T-helper 22 cell (primary cell): ENCODE data around the gene ANKMY1.
"Not testable (repeated sequence)": the region's sequence is repeated elsewhere in the genome, so short reads cannot be mapped to it uniquely, and the experiment has no call there.

Experiments
- DNase-seq: peaks from one replicate; pipeline ENCODE4 v3.0.0-alpha.2; 2020; ENCODE audit warnings: low read depth

The ANKMY1 gene

GRCh38 chr2:240555541-240556250 is 2.1 kb downstream of the ANKMY1 start:
- no peak for DNase-seq

- no peak for DNase-seq
Measured at GRCh38 chr2:240554767-240555493, 2.9 kb downstream of the ANKMY1 start.

DNA sequence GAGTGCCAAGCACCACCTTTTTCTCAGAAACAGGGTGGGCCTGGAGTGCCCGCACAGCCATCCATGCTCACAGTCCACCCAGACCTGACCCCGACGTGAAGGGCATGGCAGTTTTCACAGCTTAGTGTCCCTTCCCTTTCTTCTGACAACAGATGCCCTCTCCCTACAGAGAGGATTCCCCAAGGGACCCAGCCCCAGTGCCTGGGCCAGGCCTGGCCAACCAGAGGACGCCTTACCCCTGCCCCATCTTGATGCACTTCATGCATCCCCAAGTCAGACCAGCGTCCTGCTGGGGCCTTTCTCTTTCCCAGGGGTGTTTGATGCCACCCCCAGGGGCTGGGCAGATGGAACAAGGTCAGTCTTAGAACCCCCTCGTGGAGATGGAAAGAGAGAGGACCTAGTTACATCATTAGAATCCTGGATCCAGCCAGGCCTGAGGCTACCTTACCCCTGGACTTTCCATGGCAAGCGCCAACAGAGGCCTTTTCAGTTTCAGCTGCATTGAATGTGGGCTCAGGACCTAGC is 3.8 kb downstream of the ANKMY1 start:
- DNase-seq, result no peak

GRCh38 chr2:240551811-240552210 is 6.0 kb downstream of the ANKMY1 start:
- DNase-seq, result no peak

DNA sequence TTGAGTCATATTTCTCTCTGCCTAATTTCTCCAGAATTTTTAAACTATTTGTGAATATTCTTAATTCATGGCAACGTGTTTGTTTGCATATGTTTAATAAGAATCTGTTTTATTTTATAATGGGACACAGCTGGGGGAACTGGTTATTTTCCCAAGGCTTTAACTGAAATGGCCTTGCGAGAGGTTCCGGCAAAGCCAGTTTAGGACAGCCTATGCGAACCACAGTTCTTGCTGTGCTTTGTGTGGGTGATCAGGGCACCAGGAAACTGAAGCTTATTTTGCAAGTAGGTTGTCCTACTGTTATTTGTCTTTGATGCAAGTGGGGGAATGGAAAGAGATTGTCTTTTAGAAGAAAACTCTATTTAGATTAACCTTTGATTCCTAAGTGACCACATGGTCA is 6.5 kb downstream of the ANKMY1 start:
- no peak for DNase-seq

- DNase-seq, result no peak
Measured at GRCh38 chr2:240539906-240540305, 17.9 kb downstream of the ANKMY1 start.

- not testable (repeated sequence) for DNase-seq
Measured at GRCh38 chr2:240539101-240539500, 18.7 kb downstream of the ANKMY1 start.

- DNase-seq, result no peak
Measured at GRCh38 chr2:240538031-240538780, 19.6 kb downstream of the ANKMY1 start.

DNA sequence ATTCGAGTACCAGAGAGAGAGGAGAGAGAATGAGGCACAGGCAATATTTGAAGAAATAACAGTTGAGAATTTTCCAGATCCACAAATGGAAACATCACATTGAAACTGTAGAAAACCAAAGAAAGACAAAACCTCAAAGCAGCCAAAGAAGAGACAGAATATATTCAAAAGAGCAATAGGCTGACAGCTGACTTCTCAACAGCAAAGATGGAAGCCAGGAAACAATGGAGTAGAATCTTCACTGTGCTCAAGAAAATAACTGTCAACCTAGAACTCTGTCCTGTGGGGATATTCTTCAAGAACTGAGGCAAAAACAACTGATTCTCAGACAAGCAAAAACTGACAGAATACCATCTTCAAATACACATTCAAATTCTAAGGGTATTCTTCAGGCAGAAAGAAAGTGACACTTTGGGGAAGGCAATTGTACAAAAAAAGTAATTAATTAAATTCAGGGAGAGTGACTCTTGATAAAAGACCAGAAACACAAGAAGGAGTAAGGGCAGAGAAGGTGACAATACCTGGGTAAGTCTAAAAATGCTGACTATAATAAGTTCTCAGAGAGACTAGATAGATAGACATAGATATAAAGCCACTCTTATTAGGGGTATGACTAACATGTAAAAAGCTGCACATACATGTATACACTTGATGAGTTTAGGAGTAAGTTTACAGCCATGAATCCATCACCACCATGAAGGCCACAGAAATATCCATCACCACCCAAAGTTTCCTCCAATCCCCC is 25.6 kb downstream of the ANKMY1 start:
- DNase-seq, result no peak

DNA sequence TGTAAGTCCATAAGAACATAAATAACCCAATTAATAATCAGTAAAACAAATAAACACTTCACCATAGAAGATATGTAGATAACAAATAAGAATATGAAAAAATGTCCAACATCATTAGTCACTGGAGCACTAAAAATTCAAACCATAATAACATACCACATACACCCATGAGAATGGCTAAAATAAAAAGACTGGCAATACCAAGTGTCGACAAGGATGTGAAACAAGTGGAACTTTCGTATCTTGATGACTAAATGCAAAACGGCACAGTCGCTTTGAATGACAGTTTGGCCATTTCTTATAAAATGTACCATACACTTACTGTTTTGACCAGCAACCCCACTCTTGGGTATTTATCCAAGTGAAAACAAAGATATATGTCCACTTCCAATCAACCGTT is 26.8 kb downstream of the ANKMY1 start:
- DNase-seq, result no peak

DNA sequence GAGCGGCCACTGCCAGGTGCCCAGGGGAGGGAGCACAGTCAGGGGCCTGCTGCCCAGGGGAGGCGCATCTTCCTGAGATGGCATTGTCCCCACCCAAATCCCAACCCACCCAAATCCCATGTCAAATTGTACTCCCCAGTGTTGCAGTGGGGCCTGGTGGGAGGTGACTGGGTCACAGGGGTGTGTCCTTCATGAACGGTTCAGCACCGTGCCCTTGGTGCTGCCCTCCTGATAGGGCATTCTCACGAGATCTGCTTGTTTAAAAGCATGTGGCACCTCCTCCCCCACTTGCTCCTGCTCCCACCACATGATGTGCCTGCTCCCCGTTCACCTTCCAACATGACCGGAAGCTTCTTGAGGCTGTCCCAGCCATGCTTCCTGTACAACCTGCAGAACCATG is 27.6 kb downstream of the ANKMY1 start:
- no peak for DNase-seq

- no peak for DNase-seq
Measured at GRCh38 chr2:240529344-240529999, 28.3 kb downstream of the ANKMY1 start.

DNA sequence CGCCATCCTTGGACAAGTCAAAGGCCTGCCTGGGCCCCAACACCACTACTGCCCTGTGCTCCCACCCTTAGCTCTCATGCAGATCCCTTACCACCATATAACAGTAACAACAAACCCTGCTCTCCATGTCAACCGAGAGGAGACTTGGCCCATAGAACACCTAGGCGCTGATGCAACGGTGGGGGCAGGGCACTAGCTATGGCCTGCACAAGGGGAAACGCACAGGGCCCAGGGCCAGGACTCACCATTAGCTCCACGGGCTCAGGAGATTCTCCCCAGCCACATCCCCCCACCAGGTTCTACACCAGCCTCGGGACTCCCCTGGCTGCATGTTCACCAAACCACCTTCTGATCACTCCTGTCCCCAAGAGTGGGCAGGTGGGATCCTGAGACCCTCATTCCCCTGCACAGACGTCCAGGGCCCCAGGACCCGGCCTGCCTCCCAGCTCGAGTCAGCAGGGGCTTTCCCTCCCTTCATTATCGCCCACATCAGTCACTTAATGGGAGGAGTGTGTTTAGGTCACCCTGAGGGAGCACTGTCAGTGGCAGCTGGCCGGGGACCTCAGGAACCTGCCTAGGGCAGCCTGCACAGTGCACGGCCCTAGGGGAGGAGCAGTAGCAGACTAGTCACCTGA is 29.3 kb downstream of the ANKMY1 start:
- DNase-seq, result no peak

DNA sequence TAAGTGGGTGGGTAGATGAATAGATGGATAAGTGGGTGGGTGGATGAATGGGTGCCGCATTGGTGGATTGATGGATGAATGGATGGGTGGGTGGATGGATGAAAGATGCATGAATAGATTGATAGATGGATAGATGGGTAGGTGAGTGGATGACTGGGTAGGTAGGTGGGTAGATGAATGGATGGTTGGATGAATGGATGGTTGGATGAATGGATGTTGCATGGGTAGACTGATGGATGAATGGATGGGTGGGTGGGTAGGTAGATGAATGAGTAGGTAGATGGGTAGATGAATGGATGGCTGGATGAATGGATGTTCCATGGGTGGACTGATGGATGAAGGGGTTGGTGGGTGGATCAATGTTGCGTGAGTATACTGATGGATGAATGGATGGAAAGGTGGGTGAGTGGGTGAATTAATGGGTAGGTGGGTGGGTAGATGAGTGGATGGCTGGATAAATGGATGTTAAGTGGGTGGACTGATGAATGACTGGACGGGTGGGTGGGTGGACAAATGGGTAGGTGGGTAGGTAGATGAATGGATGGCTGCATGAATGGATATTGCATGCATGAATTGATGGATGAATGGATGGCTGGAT is 30.5 kb downstream of the ANKMY1 start:
- DNase-seq, result no peak

- DNase-seq, result no peak
Measured at GRCh38 chr2:240526521-240526920, 31.3 kb downstream of the ANKMY1 start.

DNA sequence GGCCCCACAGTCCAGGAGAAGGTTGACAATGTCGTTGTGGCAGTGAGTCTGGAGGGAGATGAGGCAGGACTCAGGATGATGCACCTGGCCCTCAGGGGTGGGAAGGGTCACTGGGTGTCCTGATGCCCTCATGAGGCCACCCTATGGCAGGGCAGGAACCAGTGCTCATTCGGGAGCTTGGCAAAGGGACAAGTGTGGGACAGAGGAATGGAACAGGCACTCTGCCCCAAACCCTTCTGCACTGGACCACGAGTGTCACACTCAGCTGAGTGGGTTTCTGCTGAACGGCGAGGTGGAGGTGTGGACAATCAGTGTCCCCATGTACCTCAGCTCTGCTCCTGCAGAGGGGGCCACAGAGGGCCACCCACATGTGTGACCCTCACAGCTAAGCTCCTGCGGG is 32.0 kb downstream of the ANKMY1 start:
- no peak for DNase-seq

- no peak for DNase-seq
Measured at GRCh38 chr2:240524963-240525718, 32.6 kb downstream of the ANKMY1 start.

DNA sequence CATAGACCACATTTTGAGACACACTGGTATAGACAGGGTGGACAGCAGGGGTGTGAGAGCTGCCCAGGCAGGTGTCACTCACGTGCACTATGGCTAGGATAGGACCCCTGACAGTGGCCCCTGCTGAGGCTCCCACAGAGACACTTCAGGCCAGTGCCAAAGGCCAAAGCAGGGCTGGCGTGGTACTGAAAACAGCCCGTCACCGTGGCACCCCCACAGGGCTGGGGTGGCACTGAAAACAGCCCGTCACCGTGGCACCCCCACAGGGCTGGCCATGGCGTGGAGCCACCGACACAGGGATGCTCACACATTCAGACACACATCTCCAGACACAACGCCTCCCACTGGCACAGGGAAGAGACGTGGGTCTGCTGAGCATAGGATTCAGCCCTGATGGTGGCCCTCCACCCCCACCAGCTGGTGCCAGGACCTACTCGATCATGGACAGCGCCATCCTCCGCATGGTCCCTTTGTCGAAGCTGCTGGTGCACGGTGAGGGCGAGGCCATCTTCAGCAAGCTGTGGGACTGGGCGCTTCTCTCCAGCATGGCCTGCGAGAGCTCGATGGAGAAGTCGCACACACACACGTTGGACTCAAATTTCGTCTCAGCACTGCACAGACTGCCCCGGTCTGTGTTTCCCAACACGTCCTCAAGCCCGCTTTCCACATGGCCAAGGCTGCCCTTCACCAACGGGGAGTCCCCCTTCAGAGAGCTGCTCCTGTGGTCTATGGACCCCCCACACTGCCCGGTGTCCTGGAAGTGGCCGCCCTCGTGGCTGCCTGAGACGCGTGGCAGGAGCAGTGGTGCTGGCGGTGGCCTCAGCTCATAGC is 34.1 kb downstream of the ANKMY1 start:
- DNase-seq, result no peak

DNA sequence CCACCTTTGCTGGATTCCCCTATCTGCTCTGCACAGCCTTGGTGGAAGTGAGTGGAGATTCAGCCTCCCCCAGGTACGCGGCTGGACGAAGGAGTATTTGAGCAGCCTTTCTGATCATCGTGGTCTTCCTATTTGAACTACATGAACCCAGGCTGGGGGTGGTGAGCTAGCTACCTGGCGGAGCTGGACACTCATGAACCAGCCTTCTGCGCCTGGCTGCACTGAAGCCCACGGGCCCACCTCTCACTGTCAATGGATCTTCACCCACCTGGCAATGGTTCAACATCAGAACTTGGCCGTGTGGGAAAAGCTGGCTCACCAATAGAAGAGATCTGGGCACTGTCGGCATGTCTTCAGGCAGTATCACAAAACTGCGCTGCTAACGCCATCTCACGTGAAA is 35.4 kb downstream of the ANKMY1 start:
- no peak for DNase-seq
